ENCODE data around the gene ATP5PB.

GRCh38 chr1:111471538-111471937 is 22.3 kb downstream of the ATP5PB start:
- TF ChIP-seq, protein P1, sequence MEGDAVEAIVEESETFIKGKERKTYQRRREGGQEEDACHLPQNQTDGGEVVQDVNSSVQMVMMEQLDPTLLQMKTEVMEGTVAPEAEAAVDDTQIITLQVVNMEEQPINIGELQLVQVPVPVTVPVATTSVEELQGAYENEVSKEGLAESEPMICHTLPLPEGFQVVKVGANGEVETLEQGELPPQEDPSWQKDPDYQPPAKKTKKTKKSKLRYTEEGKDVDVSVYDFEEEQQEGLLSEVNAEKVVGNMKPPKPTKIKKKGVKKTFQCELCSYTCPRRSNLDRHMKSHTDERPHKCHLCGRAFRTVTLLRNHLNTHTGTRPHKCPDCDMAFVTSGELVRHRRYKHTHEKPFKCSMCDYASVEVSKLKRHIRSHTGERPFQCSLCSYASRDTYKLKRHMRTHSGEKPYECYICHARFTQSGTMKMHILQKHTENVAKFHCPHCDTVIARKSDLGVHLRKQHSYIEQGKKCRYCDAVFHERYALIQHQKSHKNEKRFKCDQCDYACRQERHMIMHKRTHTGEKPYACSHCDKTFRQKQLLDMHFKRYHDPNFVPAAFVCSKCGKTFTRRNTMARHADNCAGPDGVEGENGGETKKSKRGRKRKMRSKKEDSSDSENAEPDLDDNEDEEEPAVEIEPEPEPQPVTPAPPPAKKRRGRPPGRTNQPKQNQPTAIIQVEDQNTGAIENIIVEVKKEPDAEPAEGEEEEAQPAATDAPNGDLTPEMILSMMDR (IDR thresholded peaks at IDR 0.05): no peak
- no peak for TF ChIP-seq POLR2A (IDR thresholded peaks at IDR 0.05)

Data from transverse colon (tissue), 3 donors.